ENCODE data around the gene DUSP8.

- TF ChIP-seq CTCF (IDR thresholded peaks at IDR 0.05) = no peak
- TF ChIP-seq POLR2AphosphoS5 (IDR thresholded peaks at IDR 0.05) = no peak
- TF ChIP-seq POLR2A (IDR thresholded peaks at IDR 0.05) = no peak
- TF ChIP-seq EP300 (IDR thresholded peaks at IDR 0.05) = no peak
These were observed 4.4 kb downstream of the DUSP8 start for GRCh38 chr11:1567721-1568100.

Data from suprapubic skin (tissue), 4 donors.